GM12878 (cell line): ENCODE measurements around the gene CHAF1A. TPM values are rescaled to one million over a fixed set of nuclear protein-coding genes. Genes with fewer than 3 reads are reported as not detected.

ENCODE experiments used
- ATF3 ChIP-seq: IDR thresholded peaks from 2 replicates; pipeline ENCODE4 v1.6.1; 2011; ENCODE audit warnings: low read depth, mild to moderate bottlenecking, low read length, moderate library complexity, borderline replicate concordance; ENCODE audit errors: extremely low read depth
- CHD1 ChIP-seq: IDR thresholded peaks from 2 replicates; pipeline ENCODE4 v1.6.1; 2012; ENCODE audit warnings: low read depth, low read length, improper control_type of control experiment
- EED ChIP-seq: sonication (generic); IDR thresholded peaks from 2 replicates; pipeline ENCODE4 v1.6.1; 2016; ENCODE audit warnings: antibody characterized with exemption, low read depth
- HDAC2 ChIP-seq: fragments of 200-600 bp; sonication (generic); IDR thresholded peaks from 2 replicates; pipeline ENCODE4 v1.6.1; 2017
- KLF5 ChIP-seq: fragments of 450-650 bp; IDR thresholded peaks from 2 replicates; pipeline ENCODE4 v1.6.1; 2014; ENCODE audit warnings: mild to moderate bottlenecking; ENCODE audit not compliant: partially characterized antibody
- NFYB ChIP-seq: IDR thresholded peaks from 2 replicates; pipeline ENCODE4 v1.6.1; 2011; ENCODE audit warnings: low read depth, mild to moderate bottlenecking, low read length, improper control_type of control experiment, moderate library complexity; ENCODE audit not compliant: insufficient read depth
- RB1 ChIP-seq: fragments of 450-650 bp; formaldehyde crosslinking; IDR thresholded peaks from 2 replicates; pipeline ENCODE4 v1.6.1; 2017; ENCODE audit warnings: mild to moderate bottlenecking, borderline replicate concordance
- RBBP5 ChIP-seq: fragments of 200-600 bp; sonication (generic); conservative IDR thresholded peaks from 2 replicates; pipeline ENCODE4 v1.6.1; 2016
- RCOR1 ChIP-seq: conservative IDR thresholded peaks from 2 replicates; pipeline ENCODE4 v1.6.1; 2012; ENCODE audit warnings: low read depth, low read length, improper control_type of control experiment
- SMAD1 ChIP-seq: fragments of 450-650 bp; IDR thresholded peaks from 2 replicates; pipeline ENCODE4 v1.6.1; 2018; ENCODE audit warnings: mild to moderate bottlenecking, low read depth; ENCODE audit not compliant: partially characterized antibody
- SMC3 ChIP-seq: IDR thresholded peaks from 2 replicates; pipeline ENCODE4 v1.6.1; 2011; ENCODE audit warnings: low read length, improper control_type of control experiment, borderline replicate concordance
- TCF12 ChIP-seq: IDR thresholded peaks from 2 replicates; pipeline ENCODE4 v1.6.1; 2011; ENCODE audit warnings: low read depth, mild to moderate bottlenecking, low read length
- ZBTB40 ChIP-seq: fragments of 450-650 bp; IDR thresholded peaks from 2 replicates; pipeline ENCODE4 v1.6.1; 2016; ENCODE audit warnings: mild to moderate bottlenecking, moderate library complexity, borderline replicate concordance
- polyA plus RNA-seq, 11 experiments: library from polyadenylated mRNA; depleted of rRNA in 4 of 11; unstranded in 6 of 11; stranded (reverse) in 5 of 11; fragments of >200 nt; fragmentation: Nextera tagmentation in 4 of 11; fragmentation: Illumina TruSeq in 1 of 11; extraction: Ambion mirVana in 4 of 11; extraction: Trizol in 1 of 11; gene quantifications; 1 replicate in 1 of 11; 2 replicates in 10 of 11; pipeline versions ENCODE4 v1.2.1 to v1.2.3, GENCODE V29; 2011 to 2016; ENCODE audit warnings: inconsistent platforms in 2 of 11, missing spikeins in 2 of 11, low read depth in 1 of 11
- total RNA-seq, 4 experiments: library from RNA; depleted of rRNA in 3 of 4; stranded (reverse); fragments of >200 nt in 3 of 4; fragmentation: Illumina TruSeq in 1 of 4; extraction: Trizol in 1 of 4; gene quantifications; 2 replicates each; pipeline versions ENCODE4 v1.2.1 to v1.2.3, GENCODE V29; 2013 to 2021
- TF ChIP-seq, protein P1 (sequence below): IDR thresholded peaks from 2 replicates; pipeline ENCODE4 v1.6.1; 2011; ENCODE audit warnings: mild to moderate bottlenecking, low read depth, low read length, moderate library complexity; ENCODE audit not compliant: insufficient replicate concordance
- TF ChIP-seq, protein P2 (sequence below): fragments of 450-650 bp; IDR thresholded peaks from 2 replicates; pipeline ENCODE4 v1.6.1; 2017; ENCODE audit warnings: mild to moderate bottlenecking, moderate library complexity
- TF ChIP-seq, protein P3 (sequence below): fragments of 450-650 bp; IDR thresholded peaks from 2 replicates; pipeline ENCODE4 v1.6.1; 2018; ENCODE audit warnings: borderline replicate concordance, mild to moderate bottlenecking; ENCODE audit not compliant: partially characterized antibody

Gene CHAF1A
- total and polyA plus RNA-seq, 10 of the 15 experiments (the other 5 are each of a cell fraction or from before 2014, with no cell fraction given) = 1.3 to 69.1 (median 34.2) TPM

DNA sequence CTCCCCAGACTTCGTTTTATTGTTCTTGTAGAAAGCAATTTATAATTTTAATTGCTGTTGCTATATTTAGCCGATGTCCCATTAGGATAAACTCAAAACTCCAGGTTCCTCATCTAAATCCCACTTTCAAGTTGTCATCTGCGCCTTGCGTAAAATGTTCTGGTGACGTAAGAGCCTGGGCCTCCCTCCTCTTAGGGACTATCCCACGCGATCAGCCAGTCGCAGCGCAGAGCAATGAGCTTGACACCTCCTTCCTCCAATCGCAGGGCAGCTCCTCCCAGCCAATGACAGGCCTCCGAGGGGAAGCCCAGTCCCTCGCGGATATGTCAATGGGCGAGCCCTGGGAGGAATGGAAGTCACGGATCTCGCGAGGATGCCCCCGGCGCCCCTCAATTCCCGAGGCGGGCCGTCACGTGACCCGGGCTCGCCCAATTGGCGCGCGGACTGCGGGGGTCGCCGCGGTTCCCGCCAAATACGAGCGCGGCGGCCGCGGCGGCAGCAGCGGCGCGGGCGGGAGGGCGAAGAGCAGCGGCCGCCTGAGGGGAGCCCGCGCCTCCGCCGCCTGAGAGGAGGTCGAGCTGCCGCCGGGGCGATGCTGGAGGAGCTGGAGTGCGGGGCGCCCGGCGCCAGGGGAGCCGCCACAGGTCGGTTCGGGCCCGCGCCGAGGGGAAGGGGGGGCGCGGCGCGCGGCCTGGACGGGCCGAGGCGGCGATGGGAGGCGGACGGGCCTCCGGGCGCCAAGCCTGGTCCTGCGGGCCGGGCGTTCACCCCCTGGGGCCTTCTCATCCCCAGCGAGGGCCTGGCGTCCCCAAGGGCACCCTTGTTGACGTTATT, at the start of gene CHAF1A (continued):
- TF ChIP-seq, protein P1, sequence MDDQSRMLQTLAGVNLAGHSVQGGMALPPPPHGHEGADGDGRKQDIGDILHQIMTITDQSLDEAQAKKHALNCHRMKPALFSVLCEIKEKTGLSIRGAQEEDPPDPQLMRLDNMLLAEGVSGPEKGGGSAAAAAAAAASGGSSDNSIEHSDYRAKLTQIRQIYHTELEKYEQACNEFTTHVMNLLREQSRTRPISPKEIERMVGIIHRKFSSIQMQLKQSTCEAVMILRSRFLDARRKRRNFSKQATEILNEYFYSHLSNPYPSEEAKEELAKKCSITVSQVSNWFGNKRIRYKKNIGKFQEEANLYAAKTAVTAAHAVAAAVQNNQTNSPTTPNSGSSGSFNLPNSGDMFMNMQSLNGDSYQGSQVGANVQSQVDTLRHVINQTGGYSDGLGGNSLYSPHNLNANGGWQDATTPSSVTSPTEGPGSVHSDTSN = peak; percentile 98
- TF ChIP-seq, protein P2, sequence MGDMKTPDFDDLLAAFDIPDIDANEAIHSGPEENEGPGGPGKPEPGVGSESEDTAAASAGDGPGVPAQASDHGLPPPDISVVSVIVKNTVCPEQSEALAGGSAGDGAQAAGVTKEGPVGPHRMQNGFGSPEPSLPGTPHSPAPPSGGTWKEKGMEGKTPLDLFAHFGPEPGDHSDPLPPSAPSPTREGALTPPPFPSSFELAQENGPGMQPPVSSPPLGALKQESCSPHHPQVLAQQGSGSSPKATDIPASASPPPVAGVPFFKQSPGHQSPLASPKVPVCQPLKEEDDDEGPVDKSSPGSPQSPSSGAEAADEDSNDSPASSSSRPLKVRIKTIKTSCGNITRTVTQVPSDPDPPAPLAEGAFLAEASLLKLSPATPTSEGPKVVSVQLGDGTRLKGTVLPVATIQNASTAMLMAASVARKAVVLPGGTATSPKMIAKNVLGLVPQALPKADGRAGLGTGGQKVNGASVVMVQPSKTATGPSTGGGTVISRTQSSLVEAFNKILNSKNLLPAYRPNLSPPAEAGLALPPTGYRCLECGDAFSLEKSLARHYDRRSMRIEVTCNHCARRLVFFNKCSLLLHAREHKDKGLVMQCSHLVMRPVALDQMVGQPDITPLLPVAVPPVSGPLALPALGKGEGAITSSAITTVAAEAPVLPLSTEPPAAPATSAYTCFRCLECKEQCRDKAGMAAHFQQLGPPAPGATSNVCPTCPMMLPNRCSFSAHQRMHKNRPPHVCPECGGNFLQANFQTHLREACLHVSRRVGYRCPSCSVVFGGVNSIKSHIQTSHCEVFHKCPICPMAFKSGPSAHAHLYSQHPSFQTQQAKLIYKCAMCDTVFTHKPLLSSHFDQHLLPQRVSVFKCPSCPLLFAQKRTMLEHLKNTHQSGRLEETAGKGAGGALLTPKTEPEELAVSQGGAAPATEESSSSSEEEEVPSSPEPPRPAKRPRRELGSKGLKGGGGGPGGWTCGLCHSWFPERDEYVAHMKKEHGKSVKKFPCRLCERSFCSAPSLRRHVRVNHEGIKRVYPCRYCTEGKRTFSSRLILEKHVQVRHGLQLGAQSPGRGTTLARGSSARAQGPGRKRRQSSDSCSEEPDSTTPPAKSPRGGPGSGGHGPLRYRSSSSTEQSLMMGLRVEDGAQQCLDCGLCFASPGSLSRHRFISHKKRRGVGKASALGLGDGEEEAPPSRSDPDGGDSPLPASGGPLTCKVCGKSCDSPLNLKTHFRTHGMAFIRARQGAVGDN = peak; percentile 38
- TF ChIP-seq, protein P3, sequence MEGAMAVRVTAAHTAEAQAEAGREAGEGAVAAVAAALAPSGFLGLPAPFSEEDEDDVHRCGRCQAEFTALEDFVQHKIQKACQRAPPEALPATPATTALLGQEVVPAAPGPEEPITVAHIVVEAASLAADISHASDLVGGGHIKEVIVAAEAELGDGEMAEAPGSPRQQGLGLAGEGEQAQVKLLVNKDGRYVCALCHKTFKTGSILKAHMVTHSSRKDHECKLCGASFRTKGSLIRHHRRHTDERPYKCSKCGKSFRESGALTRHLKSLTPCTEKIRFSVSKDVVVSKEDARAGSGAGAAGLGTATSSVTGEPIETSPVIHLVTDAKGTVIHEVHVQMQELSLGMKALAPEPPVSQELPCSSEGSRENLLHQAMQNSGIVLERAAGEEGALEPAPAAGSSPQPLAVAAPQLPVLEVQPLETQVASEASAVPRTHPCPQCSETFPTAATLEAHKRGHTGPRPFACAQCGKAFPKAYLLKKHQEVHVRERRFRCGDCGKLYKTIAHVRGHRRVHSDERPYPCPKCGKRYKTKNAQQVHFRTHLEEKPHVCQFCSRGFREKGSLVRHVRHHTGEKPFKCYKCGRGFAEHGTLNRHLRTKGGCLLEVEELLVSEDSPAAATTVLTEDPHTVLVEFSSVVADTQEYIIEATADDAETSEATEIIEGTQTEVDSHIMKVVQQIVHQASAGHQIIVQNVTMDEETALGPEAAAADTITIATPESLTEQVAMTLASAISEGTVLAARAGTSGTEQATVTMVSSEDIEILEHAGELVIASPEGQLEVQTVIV = peak; percentile 13
- TF ChIP-seq EED (peak; percentile 69; the same call in 1 of the 2 replicates), NFYB (peak; percentile 94), RCOR1 (peak; percentile 100), HDAC2 (peak; percentile 86; the same call in 1 of the 2 replicates), RBBP5 (no peak), SMC3 (no peak), ZBTB40 (peak; percentile 44; the same call in 1 of the 2 replicates), CHD1 (no peak), RB1 (peak; percentile 99; the same call in 1 of the 2 replicates), ATF3 (peak; percentile 72; the same call in 1 of the 2 replicates), TCF12 (no peak), SMAD1 (peak; percentile 66), KLF5 (peak; percentile 80)
